Panc1 (cell line): ENCODE results near the gene NOP58. TPM values are rescaled to one million over a fixed set of nuclear protein-coding genes. Genes with fewer than 3 reads are reported as not detected.

ENCODE experiments used
- ATAC-seq: fragments of 200-7000 bp; cut with Tn5 transposase; 2 replicates; pipeline ENCODE4 v1.9.1; 2020; ENCODE audit warnings: mild to moderate bottlenecking, moderate library complexity
- BruUV-seq: library from RNA; stranded (reverse); fragments of 400-500 nt; replicated peaks from 2 replicates; lab custom pipeline; 2021; lab: Mats Ljungman, UMichigan
- CTCF ChIA-PET: fragments of 300-600 bp; sonication (Branson Sonifier 250); formaldehyde crosslinking; loops from one replicate; lab custom pipeline; 2022; ENCODE audit warnings: antibody characterized with exemption; lab: Charles Lee
- POLR2A ChIA-PET: fragments of 300-600 bp; sonication (Branson Sonifier 250); formaldehyde crosslinking; loops from one replicate; lab custom pipeline; 2022; ENCODE audit warnings: antibody characterized with exemption; lab: Charles Lee
- DNase-seq: peaks from one replicate; pipeline ENCODE4 v3.0.0-alpha.2; 2010; ENCODE audit warnings: low read depth, low spot score
- H3K27ac ChIP-seq: 2 replicates; pipeline ENCODE4 v1.5.1; 2011; ENCODE audit warnings: mild to moderate bottlenecking, low read length, inconsistent platforms
- H3K27me3 ChIP-seq: fragments of 200-500 bp; sonication (Bioruptor generic); 2 replicates; pipeline ENCODE4 v1.6.0; 2014; ENCODE audit warnings: low read length, inconsistent platforms; ENCODE audit not compliant: control insufficient read depth, insufficient read depth
- H3K36me3 ChIP-seq: fragments of 200-500 bp; sonication (Bioruptor generic); 2 replicates; pipeline ENCODE4 v1.5.1; 2014; ENCODE audit warnings: inconsistent platforms, mild to moderate bottlenecking, low read length, moderate library complexity; ENCODE audit not compliant: control insufficient read depth, insufficient read depth
- H3K4me1 ChIP-seq: 2 replicates; pipeline ENCODE4 v1.5.1; 2011; ENCODE audit warnings: inconsistent platforms, mild to moderate bottlenecking, low read length, moderate library complexity; ENCODE audit not compliant: control insufficient read depth, insufficient read depth
- H3K4me3 ChIP-seq, 2 experiments: 2 replicates each; pipeline ENCODE4 v1.5.1; 2011 to 2012; ENCODE audit warnings: low read depth in 2 of 2, low read length in 2 of 2, mild to moderate bottlenecking in 2 of 2, inconsistent platforms in 1 of 2, moderate library complexity in 1 of 2
- H3K9me3 ChIP-seq: fragments of 200-500 bp; sonication (Bioruptor generic); 2 replicates; pipeline ENCODE4 v1.5.1; 2014; ENCODE audit warnings: low read depth, mild to moderate bottlenecking, inconsistent platforms, low read length, moderate library complexity; ENCODE audit not compliant: control insufficient read depth, insufficient read depth
- CTCF ChIP-seq: fragments of 450-650 bp; IDR thresholded peaks from 2 replicates; pipeline ENCODE4 v1.5.1; 2017; ENCODE audit warnings: mild to moderate bottlenecking
- POLR2AphosphoS5 ChIP-seq: IDR thresholded peaks from 2 replicates; pipeline ENCODE4 v1.6.1; 2012; ENCODE audit warnings: mild to moderate bottlenecking, low read depth, low read length, moderate library complexity
- REST ChIP-seq, 2 experiments: IDR thresholded peaks; 2 replicates each; pipeline ENCODE4 v1.6.1; 2011 to 2012; ENCODE audit warnings: low read depth in 2 of 2, control low read depth in 1 of 2, low read length in 1 of 2, mild to moderate bottlenecking in 1 of 2, moderate library complexity in 1 of 2; ENCODE audit not compliant: insufficient read depth in 1 of 2
- SIN3A ChIP-seq: IDR thresholded peaks from 2 replicates; pipeline ENCODE4 v1.6.1; 2012; ENCODE audit warnings: low read depth, mild to moderate bottlenecking, low read length, moderate library complexity, borderline replicate concordance; ENCODE audit not compliant: insufficient read depth
- TCF7L2 ChIP-seq: IDR thresholded peaks from 2 replicates; pipeline ENCODE4 v1.6.1; 2011; ENCODE audit warnings: mild to moderate bottlenecking, low read depth, low read length, inconsistent platforms
- in situ Hi-C: cut with HindIII; loops from 2 replicates; pipeline ENCODE4 v1.10.0; 2016; ENCODE audit warnings: low sequenced_read_pairs, low pct_unique_long_range_greater_than_20kb
- intact Hi-C: fragments of 100-400 bp; cut with micrococcal nuclease; formaldehyde crosslinking; loops from one replicate; pipeline ENCODE4 v1.10.0; 2022; ENCODE audit not compliant: unreplicated experiment
- total RNA-seq: library from RNA; stranded (reverse); gene quantifications from one replicate; pipeline ENCODE4 v1.2.1, GENCODE V29; 2021; ENCODE audit not compliant: unreplicated experiment

The NOP58 gene
- total RNA-seq, 1 experiment from 2014 or later, result 119 TPM

- no peaks in the 10 kb centered on the region for H3K36me3 ChIP-seq
- no peak overlapping the region for H3K27ac ChIP-seq
- POLR2A ChIA-PET, result interaction anchor here (0.6 kb wide), 1 partner anchor 25 kb away, joined by 3 read pairs; no protein-coding TSS in a partner anchor
- TF ChIP-seq REST (IDR thresholded peaks at IDR 0.05; ENCODE audit: insufficient read depth in 1 of 2, low read depth in 2 of 2, low read length in 1 of 2), result no peak
- no peak for TF ChIP-seq SIN3A
- TF ChIP-seq POLR2AphosphoS5, result no peak
- no peak for TF ChIP-seq CTCF
- TF ChIP-seq TCF7L2, result no peak
- DNase-seq (no peak), ATAC-seq (no peak)
- no peak overlapping the region for H3K4me3 ChIP-seq
- peaks cover 3% of the 10 kb centered on the region; the same call in 1 of the 2 replicates for H3K4me1 ChIP-seq
- no peaks in the 10 kb centered on the region for H3K9me3 ChIP-seq
- in situ Hi-C loops (no loop called here), intact Hi-C loops (no loop called here)
- H3K27me3 ChIP-seq, result no peaks in the 10 kb centered on the region
- CTCF ChIA-PET, result no interaction called here
- BruUV-seq, result no TSS peak
These were observed 56.9 kb downstream of the NOP58 start for GRCh38 chr2:202322435-202322834.

- Histone ChIP-seq H3K9me3 (no peaks in the 10 kb centered on the region), H3K4me3 (no peak overlapping the region), H3K36me3 (no peaks in the 10 kb centered on the region), H3K4me1 (no peaks in the 10 kb centered on the region), H3K27me3 (no peaks in the 10 kb centered on the region), H3K27ac (no peak overlapping the region)
- ChIA-PET CTCF (no interaction called here), POLR2A (interaction anchor here (0.7 kb wide), 1 partner anchor 182 kb away, joined by 4 read pairs; no protein-coding TSS in a partner anchor)
- BruUV-seq, result no TSS peak
- in situ Hi-C loops (no loop called here), intact Hi-C loops (no loop called here)
- ATAC-seq, result no peak
- DNase-seq, result no peak
- TF ChIP-seq CTCF (no peak), REST (IDR thresholded peaks at IDR 0.05; ENCODE audit: insufficient read depth in 1 of 2, low read depth in 2 of 2, low read length in 1 of 2) (no peak), SIN3A (no peak), POLR2AphosphoS5 (no peak), TCF7L2 (no peak)
These were observed 62.3 kb downstream of the NOP58 start for GRCh38 chr2:202327858-202328257.
